SK-N-SH treated with all-trans-retinoic acid at 6 μM for 48 hours (cell line): Measurements from ENCODE around the gene BTC.

Source experiments
- ATAC-seq: fragments of 200-7000 bp; cut with Tn5 transposase; 3 replicates; pipeline ENCODE4 v1.9.1; 2020; ENCODE audit warnings: mild to moderate bottlenecking, moderate library complexity
- ARNTL ChIP-seq: fragments of 450-650 bp; formaldehyde crosslinking; IDR thresholded peaks from 2 replicates; pipeline ENCODE4 v1.5.0; 2020; ENCODE audit warnings: low read depth, mild to moderate bottlenecking, moderate library complexity, borderline replicate concordance
- BACH2 ChIP-seq: fragments of 250-450 bp; sonication (Bioruptor Pico); IDR thresholded peaks from 2 replicates; pipeline ENCODE4 v1.9.0; 2021; ENCODE audit warnings: mild to moderate bottlenecking, borderline replicate concordance
- CSDC2 ChIP-seq: fragments of 250-450 bp; sonication (Bioruptor Pico); IDR thresholded peaks from 2 replicates; pipeline ENCODE4 v1.5.0; 2020; ENCODE audit warnings: mild to moderate bottlenecking, moderate library complexity
- ESRRG ChIP-seq: fragments of 250-450 bp; sonication (Bioruptor Pico); IDR thresholded peaks from 2 replicates; pipeline ENCODE4 v1.6.1; 2021; ENCODE audit warnings: mild to moderate bottlenecking
- GLIS3 ChIP-seq: fragments of 250-450 bp; sonication (Bioruptor Pico); IDR thresholded peaks from 2 replicates; pipeline ENCODE4 v1.5.0; 2020; ENCODE audit warnings: mild to moderate bottlenecking, moderate library complexity
- ISL1 ChIP-seq: fragments of 250-450 bp; sonication (Bioruptor Pico); IDR thresholded peaks from 2 replicates; pipeline ENCODE4 v2.1.2; 2022; ENCODE audit warnings: mild to moderate bottlenecking, moderate library complexity
- OSR1 ChIP-seq: fragments of 250-450 bp; sonication (Bioruptor Pico); IDR thresholded peaks from 2 replicates; pipeline ENCODE4 v1.8.0; 2022; ENCODE audit warnings: moderate library complexity, mild to moderate bottlenecking, inconsistent platforms
- PPARA ChIP-seq: fragments of 250-450 bp; sonication (Bioruptor Pico); IDR thresholded peaks from 2 replicates; pipeline ENCODE4 v1.5.0; 2020; ENCODE audit warnings: mild to moderate bottlenecking, borderline replicate concordance
- RARB ChIP-seq: fragments of 250-450 bp; sonication (Bioruptor Pico); IDR thresholded peaks from 2 replicates; pipeline ENCODE4 v1.8.0; 2021; ENCODE audit warnings: mild to moderate bottlenecking, moderate library complexity
- SNAI2 ChIP-seq: fragments of 250-450 bp; sonication (Bioruptor Pico); IDR thresholded peaks from 2 replicates; pipeline ENCODE4 v1.5.0; 2020; ENCODE audit warnings: mild to moderate bottlenecking, moderate library complexity
- TCF4 ChIP-seq: fragments of 250-450 bp; sonication (Bioruptor Pico); IDR thresholded peaks from 2 replicates; pipeline ENCODE4 v1.8.0; 2021; ENCODE audit warnings: mild to moderate bottlenecking, moderate library complexity, borderline replicate concordance
- TOX ChIP-seq: fragments of 250-450 bp; sonication (Bioruptor Pico); IDR thresholded peaks from 2 replicates; pipeline ENCODE4 v1.8.0; 2021; ENCODE audit warnings: mild to moderate bottlenecking, moderate library complexity, borderline replicate concordance
- ZFP3 ChIP-seq: fragments of 250-450 bp; sonication (Bioruptor Pico); IDR thresholded peaks from 2 replicates; pipeline ENCODE4 v1.5.0; 2020; ENCODE audit warnings: mild to moderate bottlenecking, moderate library complexity
- ZNF565 ChIP-seq: fragments of 450-650 bp; formaldehyde crosslinking; conservative IDR thresholded peaks from 2 replicates; pipeline ENCODE4 v1.5.0; 2020; ENCODE audit warnings: low read depth, mild to moderate bottlenecking, moderate library complexity
- ZNF70 ChIP-seq: fragments of 450-650 bp; formaldehyde crosslinking; IDR thresholded peaks from 2 replicates; pipeline ENCODE4 v1.5.0; 2020; ENCODE audit warnings: mild to moderate bottlenecking, moderate library complexity
- ZNF8 ChIP-seq: fragments of 450-650 bp; formaldehyde crosslinking; IDR thresholded peaks from 2 replicates; pipeline ENCODE4 v1.5.0; 2020; ENCODE audit warnings: mild to moderate bottlenecking, moderate library complexity
- TF ChIP-seq, protein P1 (sequence below): fragments of 250-450 bp; sonication (Bioruptor Pico); IDR thresholded peaks from 2 replicates; pipeline ENCODE4 v1.5.1; 2021; ENCODE audit warnings: mild to moderate bottlenecking, moderate library complexity
- TF ChIP-seq, protein P2 (sequence below): fragments of 250-450 bp; sonication (Bioruptor Pico); IDR thresholded peaks from 2 replicates; pipeline ENCODE4 v1.8.0; 2021; ENCODE audit warnings: low read depth, mild to moderate bottlenecking, moderate library complexity, borderline replicate concordance
- TF ChIP-seq, protein P3 (sequence below): fragments of 250-450 bp; sonication (Bioruptor Pico); IDR thresholded peaks from 2 replicates; pipeline ENCODE4 v1.5.1; 2020; ENCODE audit warnings: low read depth, mild to moderate bottlenecking, moderate library complexity
- TF ChIP-seq, protein P4 (sequence below): fragments of 250-450 bp; sonication (Bioruptor Pico); IDR thresholded peaks from 2 replicates; pipeline ENCODE4 v1.5.0; 2020; ENCODE audit warnings: mild to moderate bottlenecking, moderate library complexity
- TF ChIP-seq, protein P5 (sequence below): fragments of 250-450 bp; sonication (Bioruptor Pico); IDR thresholded peaks from 2 replicates; pipeline ENCODE4 v1.8.0; 2020; ENCODE audit warnings: mild to moderate bottlenecking, moderate library complexity, borderline replicate concordance

The BTC gene

DNA sequence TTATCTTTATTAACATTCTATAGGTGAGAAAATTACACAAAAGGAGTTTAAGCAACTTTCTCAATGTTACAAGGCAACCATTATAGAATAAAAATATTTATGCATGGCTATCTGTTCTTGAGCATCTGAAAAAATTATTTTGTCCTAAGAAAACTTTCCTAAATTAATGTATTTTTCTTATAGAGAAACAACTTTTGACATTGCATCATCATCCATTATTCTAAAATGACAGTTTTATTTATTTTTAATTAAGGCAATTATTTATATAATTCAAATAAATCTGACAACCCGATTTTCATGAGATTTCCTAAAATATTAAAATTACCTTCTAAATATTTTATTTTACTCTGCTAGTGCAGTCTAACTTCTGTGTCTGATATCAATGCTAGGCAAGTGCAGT, 4.8 kb downstream of the BTC start (continued):
- no peak for TF ChIP-seq ZNF70
- TF ChIP-seq, protein P1, sequence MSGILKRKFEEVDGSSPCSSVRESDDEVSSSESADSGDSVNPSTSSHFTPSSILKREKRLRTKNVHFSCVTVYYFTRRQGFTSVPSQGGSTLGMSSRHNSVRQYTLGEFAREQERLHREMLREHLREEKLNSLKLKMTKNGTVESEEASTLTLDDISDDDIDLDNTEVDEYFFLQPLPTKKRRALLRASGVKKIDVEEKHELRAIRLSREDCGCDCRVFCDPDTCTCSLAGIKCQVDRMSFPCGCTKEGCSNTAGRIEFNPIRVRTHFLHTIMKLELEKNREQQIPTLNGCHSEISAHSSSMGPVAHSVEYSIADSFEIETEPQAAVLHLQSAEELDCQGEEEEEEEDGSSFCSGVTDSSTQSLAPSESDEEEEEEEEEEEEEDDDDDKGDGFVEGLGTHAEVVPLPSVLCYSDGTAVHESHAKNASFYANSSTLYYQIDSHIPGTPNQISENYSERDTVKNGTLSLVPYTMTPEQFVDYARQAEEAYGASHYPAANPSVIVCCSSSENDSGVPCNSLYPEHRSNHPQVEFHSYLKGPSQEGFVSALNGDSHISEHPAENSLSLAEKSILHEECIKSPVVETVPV (CRISPR knock-in tag) = no peak
- no peak for TF ChIP-seq GLIS3 (CRISPR knock-in tag)
- no peak for TF ChIP-seq SNAI2
- TF ChIP-seq, all 23 proteins: peak for 0

DNA sequence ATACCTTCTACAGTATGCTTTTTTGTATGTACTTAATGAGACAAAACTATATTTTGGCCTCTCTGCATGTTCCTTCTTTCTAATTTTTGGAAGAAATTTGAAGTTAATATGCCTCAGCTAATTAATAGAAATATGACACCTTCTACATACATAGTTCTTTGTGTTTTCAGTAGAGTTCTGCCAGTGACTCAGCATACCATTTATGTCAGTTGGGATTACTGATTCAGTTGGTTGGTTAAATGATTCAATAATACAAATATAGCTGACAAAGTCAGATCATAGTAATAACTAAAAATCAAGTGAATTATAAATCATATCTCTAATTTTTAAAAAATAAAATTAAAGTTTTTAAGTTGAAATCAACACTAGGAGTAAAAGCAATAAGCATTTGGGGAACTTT, 16.8 kb downstream of the BTC start:
- no peak for ATAC-seq
- TF ChIP-seq GLIS3 (CRISPR knock-in tag) (no peak), PPARA (no peak), BACH2 (no peak), OSR1 (CRISPR knock-in tag) (no peak), ISL1 (no peak), ZFP3 (no peak), ZNF70 (no peak), TOX (CRISPR knock-in tag) (no peak), SNAI2 (no peak), CSDC2 (no peak), ZNF8 (CRISPR knock-in tag) (no peak), RARB (CRISPR knock-in tag) (no peak), ZNF565 (CRISPR knock-in tag) (no peak), TCF4 (CRISPR knock-in tag) (no peak)
- TF ChIP-seq, protein P1 (CRISPR knock-in tag) = no peak
- TF ChIP-seq, protein P2, sequence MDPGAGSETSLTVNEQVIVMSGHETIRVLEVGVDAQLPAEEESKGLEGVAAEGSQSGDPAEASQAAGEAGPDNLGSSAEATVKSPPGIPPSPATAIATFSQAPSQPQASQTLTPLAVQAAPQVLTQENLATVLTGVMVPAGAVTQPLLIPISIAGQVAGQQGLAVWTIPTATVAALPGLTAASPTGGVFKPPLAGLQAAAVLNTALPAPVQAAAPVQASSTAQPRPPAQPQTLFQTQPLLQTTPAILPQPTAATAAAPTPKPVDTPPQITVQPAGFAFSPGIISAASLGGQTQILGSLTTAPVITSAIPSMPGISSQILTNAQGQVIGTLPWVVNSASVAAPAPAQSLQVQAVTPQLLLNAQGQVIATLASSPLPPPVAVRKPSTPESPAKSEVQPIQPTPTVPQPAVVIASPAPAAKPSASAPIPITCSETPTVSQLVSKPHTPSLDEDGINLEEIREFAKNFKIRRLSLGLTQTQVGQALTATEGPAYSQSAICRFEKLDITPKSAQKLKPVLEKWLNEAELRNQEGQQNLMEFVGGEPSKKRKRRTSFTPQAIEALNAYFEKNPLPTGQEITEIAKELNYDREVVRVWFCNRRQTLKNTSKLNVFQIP (CRISPR knock-in tag) = no peak
- TF ChIP-seq, protein P3, sequence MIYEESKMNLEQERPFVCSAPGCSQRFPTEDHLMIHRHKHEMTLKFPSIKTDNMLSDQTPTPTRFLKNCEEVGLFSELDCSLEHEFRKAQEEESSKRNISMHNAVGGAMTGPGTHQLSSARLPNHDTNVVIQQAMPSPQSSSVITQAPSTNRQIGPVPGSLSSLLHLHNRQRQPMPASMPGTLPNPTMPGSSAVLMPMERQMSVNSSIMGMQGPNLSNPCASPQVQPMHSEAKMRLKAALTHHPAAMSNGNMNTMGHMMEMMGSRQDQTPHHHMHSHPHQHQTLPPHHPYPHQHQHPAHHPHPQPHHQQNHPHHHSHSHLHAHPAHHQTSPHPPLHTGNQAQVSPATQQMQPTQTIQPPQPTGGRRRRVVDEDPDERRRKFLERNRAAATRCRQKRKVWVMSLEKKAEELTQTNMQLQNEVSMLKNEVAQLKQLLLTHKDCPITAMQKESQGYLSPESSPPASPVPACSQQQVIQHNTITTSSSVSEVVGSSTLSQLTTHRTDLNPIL (CRISPR knock-in tag) = no peak
- TF ChIP-seq, protein P4, sequence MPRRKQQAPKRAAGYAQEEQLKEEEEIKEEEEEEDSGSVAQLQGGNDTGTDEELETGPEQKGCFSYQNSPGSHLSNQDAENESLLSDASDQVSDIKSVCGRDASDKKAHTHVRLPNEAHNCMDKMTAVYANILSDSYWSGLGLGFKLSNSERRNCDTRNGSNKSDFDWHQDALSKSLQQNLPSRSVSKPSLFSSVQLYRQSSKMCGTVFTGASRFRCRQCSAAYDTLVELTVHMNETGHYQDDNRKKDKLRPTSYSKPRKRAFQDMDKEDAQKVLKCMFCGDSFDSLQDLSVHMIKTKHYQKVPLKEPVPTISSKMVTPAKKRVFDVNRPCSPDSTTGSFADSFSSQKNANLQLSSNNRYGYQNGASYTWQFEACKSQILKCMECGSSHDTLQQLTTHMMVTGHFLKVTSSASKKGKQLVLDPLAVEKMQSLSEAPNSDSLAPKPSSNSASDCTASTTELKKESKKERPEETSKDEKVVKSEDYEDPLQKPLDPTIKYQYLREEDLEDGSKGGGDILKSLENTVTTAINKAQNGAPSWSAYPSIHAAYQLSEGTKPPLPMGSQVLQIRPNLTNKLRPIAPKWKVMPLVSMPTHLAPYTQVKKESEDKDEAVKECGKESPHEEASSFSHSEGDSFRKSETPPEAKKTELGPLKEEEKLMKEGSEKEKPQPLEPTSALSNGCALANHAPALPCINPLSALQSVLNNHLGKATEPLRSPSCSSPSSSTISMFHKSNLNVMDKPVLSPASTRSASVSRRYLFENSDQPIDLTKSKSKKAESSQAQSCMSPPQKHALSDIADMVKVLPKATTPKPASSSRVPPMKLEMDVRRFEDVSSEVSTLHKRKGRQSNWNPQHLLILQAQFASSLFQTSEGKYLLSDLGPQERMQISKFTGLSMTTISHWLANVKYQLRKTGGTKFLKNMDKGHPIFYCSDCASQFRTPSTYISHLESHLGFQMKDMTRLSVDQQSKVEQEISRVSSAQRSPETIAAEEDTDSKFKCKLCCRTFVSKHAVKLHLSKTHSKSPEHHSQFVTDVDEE (CRISPR knock-in tag) = no peak
- TF ChIP-seq, protein P5, sequence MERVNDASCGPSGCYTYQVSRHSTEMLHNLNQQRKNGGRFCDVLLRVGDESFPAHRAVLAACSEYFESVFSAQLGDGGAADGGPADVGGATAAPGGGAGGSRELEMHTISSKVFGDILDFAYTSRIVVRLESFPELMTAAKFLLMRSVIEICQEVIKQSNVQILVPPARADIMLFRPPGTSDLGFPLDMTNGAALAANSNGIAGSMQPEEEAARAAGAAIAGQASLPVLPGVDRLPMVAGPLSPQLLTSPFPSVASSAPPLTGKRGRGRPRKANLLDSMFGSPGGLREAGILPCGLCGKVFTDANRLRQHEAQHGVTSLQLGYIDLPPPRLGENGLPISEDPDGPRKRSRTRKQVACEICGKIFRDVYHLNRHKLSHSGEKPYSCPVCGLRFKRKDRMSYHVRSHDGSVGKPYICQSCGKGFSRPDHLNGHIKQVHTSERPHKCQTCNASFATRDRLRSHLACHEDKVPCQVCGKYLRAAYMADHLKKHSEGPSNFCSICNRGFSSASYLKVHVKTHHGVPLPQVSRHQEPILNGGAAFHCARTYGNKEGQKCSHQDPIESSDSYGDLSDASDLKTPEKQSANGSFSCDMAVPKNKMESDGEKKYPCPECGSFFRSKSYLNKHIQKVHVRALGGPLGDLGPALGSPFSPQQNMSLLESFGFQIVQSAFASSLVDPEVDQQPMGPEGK (CRISPR knock-in tag) = no peak

DNA sequence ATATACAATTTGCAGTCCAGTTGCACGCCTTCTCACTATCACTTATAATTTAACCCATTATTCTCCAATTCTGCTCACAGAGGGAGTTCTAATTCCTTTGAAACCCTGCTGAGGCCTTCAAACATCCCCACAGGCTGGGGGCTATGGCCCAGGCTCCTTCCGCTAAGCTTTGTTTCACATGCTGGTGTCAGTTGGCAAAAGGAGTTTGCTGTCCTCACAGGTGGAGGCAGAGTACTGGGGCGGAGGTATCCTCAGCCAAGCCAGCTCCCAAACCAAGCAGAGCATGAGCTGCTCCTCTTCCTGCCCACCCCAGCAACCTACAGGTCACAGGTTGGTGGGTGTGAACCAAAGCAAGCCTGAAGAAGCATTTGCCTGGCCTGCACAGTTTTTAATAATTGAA, 21.5 kb downstream of the BTC start:
- ATAC-seq = no peak
- TF ChIP-seq, protein P5 (CRISPR knock-in tag) = no peak
- TF ChIP-seq PPARA (no peak), RARB (CRISPR knock-in tag) (no peak), ZNF565 (CRISPR knock-in tag) (no peak), ESRRG (CRISPR knock-in tag) (no peak), ARNTL (CRISPR knock-in tag) (no peak), ISL1 (no peak), ZNF70 (no peak)
- TF ChIP-seq, protein P3 (CRISPR knock-in tag) = no peak
- TF ChIP-seq, protein P4 (CRISPR knock-in tag) = no peak
